Stimulated activated CD8-positive, alpha-beta memory T cell treated with anti-CD3 and anti-CD28 coated beads, Interleukin-7, amount 100 ng/mL, for 4 hours (primary cell): ENCODE data around the gene SLC39A1.
"Not testable (repeated sequence)": the region's sequence is repeated elsewhere in the genome, so short reads cannot be mapped to it uniquely, and the experiment has no call there.

Experiments used
- DNase-seq, 2 donors: peaks; one replicate each; pipeline ENCODE4 v3.0.0-alpha.2; 2020; ENCODE audit warnings: low read depth in 2 of 2

SLC39A1 gene

DNA sequence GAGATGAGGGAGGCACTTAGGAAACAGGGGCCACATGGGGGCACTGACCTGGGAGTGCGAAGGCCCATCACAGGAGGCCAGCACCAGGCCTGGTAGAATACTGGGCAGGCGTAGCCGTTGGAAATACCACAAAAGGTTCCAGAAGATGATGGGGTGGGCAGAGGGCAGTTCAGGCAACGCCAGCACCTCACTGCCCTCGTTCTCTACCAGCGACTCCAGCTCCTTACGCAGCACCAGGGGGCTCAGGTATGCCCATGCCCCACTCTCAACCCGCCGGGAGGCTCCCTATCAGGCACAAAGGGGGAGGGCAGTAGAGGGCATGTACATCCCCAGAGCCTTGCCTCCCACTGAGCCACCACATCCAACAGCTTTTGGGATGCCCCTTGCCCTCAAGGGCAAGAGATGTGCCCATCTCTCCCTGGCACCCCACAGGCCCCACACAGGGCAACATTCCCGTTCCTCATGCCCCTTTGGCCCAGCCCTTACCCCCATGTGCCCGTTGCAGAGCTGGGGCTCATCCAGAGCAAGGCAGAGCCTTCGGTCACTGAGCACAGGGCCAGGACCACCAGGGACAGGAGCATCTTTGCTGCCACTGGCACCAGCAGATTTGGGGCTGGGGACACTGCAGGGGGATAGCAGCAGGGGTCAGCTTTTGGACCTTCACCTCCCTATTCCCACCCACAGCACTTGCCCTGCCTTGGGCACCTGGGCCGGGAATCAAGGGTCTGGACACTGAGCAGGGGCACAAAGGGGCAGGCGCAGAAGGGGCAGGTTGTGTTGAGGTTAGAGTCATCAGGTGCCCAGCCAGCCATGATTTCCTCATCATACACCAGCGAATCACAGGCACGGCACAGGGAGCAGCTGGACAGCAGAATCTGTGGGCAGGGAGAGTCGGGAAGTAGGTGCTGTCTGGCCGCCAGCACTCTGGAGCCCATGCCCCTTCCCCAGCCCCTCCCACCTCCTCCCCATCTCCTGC, 30.9 kb downstream of the SLC39A1 start:
- no peak for DNase-seq

DNA sequence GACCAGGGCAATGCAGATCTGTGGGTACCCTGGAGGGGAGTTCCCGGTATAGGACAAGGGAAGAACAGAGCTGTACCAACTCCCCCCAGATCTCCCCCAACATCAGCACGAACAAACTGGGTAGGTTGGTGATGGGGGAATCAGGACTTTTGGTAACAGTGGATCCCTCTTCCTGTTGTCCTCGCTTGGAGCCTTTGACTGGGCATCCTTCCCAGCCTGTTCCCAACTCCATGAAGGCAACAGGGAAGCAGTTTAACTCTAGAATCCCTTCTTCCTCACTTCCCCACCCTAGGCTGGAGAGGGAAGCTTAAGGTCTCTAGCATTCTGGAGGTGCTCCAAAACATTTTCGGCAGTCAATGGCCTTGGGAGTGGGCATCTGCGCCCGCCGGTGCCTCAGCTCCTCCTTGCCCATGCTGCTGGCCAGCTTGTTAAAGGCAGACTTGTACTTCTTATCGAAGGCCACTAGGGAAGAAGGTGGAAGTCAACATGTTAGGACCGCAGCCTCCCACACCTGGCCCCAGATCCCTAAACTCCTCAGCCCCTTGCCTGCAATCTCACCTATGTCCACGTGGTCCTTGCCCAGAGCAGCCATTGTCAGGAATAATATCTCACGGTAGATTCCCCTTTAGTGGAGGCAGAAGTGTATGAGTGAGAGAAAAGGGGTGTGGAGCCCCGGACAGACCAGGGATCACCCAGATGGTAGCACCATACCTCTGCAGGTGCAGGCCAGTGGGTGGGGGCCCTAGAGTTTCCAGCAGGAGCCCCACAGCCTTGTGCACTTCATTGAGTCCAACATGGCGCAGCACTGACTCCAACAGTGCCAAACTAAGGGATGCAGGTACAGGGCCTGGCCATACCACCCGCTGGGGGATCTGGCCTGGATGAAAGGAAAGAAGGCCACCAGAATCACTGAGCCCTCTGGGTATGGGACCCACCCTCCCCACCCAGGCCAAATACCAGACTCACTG, 33.1 kb downstream of the SLC39A1 start:
- no peak for DNase-seq

DNA sequence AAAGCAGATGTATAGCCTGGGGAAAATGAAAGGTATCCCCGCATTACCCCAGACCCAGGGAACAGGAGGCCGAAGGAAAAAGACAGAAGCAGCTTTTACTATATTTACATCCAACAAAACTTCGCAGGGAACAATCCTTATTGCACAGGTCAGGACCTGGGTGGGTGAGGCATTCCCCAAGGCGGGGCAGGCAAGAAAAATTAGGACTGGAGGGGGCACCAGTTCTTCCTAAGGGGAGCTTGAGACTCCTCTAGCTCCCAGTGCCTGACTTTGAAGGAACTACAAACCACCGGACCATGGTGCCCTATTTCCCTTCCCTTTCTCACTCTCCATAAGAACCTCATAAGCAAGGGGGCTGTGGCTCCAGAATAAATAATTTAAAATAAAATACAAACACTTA, 33.9 kb downstream of the SLC39A1 start:
- DNase-seq = no peak

DNA sequence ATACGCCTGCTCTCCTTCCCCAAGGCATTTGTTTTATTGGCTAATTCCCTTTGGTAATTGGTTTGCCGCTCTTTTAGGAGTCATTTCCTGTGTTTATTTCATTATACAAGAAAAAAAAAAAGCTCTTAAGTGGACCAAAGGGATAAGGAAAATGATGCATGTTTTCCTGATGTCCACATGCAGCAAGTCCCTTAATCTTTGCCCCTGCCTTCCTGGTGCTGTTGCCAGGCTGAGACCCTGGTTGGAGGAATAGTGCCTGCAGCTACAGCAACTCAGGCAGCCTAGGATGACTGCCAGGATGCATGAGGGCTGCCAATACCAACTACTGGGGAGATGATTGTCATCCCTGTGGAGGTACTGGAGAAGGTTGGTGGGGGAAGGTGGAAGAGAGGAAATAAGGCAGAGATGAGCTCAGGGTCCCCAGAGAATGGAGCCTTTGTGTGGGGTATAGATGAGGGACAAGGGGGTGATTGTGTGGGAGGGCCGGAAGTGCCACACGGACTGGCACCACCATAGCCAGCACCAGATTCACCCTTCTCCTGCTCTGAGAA, 34.5 kb downstream of the SLC39A1 start:
- no peak for DNase-seq

DNA sequence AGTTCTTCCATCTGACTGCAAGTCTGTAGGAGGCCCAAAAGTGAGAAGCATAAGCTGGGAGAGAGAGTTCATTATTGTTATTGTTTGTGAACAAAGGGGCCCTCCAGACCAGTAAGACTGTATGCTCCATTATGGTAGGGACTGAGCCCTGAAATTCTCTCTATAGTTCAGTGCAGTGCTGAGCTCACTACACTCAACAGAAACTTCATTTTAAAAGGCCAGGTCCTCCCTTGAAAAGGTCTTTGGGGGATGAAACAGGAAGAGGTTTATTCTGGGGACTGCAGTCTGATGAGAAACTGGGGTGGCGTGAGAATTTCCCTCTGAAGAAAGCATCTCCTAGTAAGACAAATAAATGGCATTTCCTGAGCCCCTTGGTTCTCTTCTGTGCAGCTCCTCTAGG, 35.1 kb downstream of the SLC39A1 start:
- no peak for DNase-seq

DNA sequence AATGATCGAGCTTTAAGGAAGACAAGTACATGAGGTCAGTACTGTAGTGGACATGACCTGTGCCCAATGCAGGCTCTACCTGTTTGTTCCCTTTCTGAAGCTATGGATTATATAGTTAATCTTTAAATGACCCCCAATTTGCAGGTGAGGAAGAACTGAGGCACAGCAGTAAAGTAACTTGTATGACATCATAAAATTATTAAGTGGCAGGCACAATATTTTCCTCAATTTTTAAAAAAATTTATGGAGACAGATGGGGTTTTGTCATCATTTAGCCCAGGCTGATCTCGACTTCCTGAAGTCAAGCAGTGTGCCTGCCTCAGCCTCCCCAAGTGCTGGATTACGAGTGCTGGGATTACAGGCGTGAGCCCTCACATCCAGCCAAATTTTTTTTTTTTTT, 36.9 kb downstream of the SLC39A1 start:
- DNase-seq = no peak

DNA sequence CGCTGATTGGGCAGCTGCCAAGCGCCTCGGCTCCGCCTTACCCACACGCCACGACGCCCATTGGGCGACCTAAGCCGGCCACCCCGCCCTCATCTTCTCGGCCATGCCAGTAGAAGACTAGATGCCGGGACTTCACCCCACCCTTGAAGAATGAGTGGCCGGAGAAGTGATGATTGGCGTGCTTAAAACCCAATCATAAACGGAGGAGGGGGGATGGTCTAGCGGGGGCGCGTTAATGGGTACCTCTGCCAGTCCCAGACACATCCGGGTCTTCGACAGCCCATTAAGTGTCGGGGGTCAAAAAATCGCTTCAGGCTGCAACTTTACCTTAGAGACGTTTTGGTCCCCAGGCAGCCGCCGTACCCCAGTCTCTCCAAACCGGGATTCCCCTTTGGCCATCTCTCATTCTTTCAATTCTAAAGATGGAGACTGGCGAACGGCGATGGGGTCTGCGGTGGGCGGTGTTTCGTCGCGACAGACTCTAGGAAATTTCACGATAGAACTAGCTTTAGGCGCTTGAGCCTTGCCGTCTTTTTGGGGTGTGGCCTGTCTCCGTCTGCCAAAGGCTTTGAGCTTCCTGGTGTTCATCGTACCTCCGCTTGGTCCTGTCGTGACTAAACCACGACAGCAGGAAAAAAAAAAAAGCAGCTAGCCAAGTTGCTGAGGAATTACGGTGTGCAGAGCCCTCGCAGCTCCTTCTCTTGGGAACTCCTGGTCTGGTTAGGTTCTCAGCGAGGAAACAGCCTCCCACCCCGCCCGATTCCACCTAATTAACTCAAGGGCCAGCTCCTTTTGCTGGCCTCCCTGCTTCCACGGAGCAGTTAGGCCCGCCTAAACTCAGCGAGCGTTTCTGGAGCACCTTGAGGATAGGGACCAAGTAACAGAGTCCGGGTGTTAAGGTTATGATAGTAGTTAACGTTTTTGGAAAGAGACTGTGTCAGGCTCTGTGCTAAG, 40.1 kb downstream of the SLC39A1 start, which contains the start of gene GATAD2B:
Gene GATAD2B, minus strand, starts transcription at position 1 of the 954 bp plus-strand sequence. CDS start 94,625 bp downstream, outside the sequence.
- DNase-seq = peak; percentile 98 to 99

DNA sequence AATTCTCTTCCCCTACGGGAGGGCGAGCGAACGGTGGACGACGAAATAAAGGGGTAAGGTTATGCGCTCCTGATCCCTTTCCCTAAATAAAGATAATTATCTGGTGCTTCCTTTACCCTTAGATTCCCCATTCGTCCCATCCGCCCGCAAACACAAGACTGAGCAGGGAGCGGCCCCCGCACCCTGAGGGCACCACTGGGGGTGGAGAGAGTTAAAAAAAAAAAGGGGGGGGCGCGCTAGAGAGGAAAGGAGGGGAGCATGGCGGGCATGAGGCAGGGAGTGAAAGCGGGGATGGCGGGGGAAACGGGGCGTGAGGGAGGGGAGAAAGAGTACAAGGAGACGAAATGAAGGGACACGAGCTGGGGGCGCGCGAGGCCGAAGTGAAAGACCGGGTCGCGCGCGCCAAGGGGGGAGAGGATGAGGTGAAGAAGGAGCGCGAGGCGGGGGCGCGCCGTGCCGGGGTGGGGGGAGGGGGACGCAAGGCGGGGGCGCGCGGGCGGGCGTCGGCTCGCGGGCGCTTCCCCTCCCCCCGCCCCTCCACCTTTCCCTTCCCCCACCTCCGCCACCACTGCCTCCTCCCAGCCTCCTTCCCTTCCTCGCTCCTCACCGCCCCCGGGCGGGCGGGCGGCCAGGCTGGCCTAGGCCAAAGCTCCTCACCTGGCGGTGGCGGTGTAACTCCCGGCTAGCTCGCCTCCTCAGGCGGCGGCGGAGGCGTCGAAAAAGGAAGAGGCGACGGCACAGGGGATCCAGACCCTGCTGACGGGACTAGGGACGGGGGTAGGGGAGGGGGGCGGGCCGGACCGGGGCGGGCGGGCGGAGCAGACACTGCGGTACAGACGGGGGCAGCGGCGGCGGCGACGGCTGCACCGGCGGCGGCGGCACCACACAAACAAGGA, 41.0 kb downstream of the SLC39A1 start:
- DNase-seq = peak in 1 of 2 donors; percentile 21

DNA sequence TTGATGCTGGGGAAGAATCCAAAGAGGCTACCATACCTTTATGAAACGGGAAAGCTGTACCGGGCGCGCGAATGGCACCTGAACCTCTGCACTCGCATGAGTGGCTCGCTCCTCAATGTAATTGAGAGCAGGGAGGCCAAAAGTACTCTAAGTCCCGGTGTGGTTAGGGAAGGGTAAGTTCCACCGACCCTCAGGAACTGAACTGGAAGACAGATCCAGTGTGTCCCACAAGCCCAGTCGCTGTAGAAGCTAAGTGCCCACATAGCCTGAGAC, 41.6 kb downstream of the SLC39A1 start:
- DNase-seq = no peak

DNA sequence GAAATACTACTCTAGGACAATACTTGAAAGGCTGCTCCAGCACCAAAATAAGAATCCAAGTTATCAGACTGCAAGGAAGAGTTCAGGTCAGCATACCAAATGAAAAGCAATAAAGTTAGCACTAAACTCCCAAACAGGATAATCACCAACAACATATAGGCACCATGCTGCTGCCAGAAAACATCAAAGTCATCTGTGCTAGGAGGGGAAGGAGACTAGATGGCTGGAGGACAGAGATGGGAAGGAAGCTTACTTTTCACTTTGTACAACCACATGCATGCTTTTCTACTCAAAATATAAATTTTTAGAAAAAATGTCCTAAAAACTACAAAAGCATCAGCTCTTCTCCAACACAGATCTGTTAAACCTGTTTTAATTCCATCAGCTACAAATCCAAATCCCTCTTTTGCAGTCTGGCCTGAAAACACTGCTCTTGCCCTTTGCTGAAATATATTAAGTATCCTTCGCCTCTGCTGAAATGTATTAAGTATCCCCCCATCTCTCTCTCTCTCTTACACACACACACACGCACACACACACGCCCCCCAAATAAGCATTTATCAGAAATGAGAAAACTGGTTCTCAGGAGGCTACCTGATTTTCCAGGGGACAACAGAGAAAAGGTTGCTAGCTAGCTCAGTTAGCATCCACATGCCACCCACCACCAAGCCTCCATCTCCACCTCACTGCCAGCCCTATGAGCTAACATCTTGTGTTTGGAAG, 42.1 kb downstream of the SLC39A1 start:
- no peak for DNase-seq

DNA sequence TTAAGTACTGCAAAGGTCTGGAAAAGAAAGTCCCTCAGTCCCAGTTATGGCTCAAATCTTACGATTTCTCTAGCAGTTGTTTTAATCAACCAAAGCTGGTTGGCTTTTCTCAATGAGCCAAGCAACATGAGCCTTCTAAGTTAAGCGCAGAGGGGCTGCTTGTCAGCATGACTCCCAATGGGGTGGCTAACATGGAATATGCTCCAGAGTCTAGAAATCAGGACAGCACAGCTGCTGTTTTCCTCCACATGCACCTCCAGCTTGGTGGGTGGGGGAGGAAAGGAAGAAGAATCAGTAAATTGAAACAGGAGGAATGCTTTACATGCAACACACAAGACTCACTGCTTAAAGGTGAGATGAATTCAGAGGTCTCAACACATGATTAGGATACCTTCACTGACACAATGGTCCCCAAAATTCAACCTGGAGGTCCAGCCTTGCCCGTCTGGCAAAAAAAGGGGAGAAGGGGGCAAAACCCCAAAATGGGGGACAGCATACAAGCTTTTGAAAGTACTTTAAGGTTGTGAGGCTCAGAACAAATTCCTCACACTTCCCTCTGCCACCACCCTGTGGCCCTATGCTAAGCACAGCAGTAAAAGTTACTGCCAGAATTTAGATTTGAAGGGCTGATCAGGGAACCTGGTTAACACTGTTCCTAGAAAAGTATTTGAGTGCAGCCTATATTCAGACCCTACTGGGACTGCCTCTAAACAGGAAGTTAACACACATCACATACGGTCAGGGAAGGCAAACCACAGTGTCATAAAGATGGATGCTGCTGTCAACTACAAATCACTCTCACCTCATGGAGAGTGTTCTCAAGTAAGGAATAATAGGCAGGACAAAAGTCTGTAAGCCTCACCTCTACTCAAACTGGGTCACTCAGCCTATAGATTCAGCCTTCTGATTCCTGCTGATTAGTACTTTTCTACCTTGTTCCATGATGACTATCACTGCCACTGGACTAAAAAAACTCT, 43.2 kb downstream of the SLC39A1 start:
- DNase-seq = no peak

DNA sequence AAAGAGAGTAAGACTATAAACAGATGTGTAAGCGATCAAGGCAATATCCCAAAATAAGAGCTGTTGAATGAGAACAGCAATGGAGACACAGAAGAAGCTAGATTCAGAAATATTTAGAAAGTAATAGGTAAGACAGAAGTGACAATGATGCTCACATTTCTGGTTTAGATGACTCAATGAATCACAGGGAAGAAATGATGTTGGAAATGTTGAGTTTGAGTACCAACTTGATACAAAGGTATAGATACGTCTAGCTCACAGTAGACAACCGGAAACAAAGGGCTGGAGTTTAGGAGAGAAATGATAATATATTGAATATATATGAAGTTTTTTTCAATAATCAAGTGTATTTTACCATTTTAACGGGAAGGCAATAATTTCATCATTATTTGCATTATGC, 47.0 kb downstream of the SLC39A1 start:
- DNase-seq = no peak

DNA sequence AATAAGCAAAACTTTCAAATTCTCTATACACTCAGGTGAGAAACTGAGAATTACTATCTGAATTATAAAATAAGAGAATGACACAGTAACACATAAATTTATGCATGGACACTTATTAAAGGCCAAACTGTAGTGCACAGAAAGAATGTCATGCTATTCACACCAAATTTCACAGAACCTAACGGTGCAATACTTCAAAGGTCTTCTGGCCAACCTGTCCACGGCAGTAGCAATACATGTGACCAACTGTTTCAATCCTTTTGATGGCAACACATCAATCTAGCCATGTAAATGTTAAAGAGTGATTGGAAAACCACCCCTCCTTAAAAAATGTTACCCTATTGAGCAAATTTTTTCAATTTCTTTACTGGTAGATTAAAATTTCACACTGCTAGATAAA, 51.0 kb downstream of the SLC39A1 start:
- DNase-seq = no peak

DNA sequence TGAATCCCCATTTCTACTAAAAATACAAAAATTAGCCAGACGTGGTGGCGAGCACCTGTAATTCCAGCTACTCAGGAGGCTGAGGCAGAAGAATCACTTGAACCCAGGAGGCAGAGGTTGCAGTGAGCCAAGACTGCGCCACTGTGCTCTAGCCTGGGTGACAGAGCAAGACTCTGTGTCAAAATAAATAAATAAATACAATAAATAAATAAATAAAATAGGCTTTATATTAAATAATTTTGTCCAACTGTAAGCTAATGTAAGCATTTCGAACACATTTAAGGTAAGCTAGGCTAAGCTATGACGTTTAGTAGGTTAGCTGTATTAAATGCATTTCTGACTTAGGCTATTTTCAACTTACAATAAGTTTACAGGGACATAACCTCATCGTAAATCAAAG, 52.8 kb downstream of the SLC39A1 start:
- not testable (repeated sequence) for DNase-seq
